GM12875 (cell line): ENCODE results near the gene ZNF236.

Experiments
- H3K4me3 ChIP-seq: one replicate; pipeline ENCODE4 v1.5.1; 2011; ENCODE audit warnings: low read depth, low read length, control low read depth
- TF ChIP-seq, protein P1 (sequence below): IDR thresholded peaks from 2 replicates; pipeline ENCODE4 v1.5.1; 2011; ENCODE audit warnings: low read depth, mild to moderate bottlenecking, control low read depth, inconsistent platforms, low read length, moderate library complexity, borderline replicate concordance; ENCODE audit not compliant: insufficient read depth

Gene ZNF236

DNA sequence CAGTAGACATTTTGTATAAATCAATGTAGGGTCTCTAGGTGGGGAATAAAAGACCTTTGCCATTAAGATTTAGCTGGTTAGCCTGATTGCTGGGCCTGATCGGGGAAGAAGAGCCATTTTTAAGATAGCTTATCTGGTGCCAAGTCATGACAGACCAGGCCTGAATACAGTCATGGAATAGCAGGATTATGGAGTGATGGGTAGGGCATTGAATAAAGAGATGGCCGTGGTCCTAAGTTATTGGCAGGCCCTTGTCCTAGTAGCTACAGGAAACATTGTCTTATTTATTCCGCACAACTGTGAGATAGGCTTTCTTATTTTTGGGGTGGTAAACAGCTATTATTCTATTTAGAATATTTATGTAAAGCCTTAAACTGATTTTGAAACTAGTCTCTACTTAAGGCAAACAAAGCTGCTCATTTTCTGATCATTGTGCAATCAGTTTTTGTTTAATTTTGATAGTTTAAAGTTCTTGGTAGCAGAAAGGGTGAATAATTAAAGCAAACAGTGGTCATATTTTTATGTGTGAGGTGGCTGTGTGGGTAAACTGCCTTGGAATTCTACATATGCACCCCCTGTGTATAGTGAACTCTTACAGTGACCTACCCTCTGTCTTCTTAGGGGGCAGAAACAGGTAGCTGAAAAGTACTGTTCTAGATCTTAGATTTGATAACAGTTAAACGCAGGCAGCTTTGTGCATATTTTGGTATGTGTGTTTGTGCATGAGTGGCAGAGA, 22.6 kb downstream of the ZNF236 start:
- TF ChIP-seq, protein P1, sequence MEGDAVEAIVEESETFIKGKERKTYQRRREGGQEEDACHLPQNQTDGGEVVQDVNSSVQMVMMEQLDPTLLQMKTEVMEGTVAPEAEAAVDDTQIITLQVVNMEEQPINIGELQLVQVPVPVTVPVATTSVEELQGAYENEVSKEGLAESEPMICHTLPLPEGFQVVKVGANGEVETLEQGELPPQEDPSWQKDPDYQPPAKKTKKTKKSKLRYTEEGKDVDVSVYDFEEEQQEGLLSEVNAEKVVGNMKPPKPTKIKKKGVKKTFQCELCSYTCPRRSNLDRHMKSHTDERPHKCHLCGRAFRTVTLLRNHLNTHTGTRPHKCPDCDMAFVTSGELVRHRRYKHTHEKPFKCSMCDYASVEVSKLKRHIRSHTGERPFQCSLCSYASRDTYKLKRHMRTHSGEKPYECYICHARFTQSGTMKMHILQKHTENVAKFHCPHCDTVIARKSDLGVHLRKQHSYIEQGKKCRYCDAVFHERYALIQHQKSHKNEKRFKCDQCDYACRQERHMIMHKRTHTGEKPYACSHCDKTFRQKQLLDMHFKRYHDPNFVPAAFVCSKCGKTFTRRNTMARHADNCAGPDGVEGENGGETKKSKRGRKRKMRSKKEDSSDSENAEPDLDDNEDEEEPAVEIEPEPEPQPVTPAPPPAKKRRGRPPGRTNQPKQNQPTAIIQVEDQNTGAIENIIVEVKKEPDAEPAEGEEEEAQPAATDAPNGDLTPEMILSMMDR, result no peak
- H3K4me3 ChIP-seq, result no peak overlapping the region

DNA sequence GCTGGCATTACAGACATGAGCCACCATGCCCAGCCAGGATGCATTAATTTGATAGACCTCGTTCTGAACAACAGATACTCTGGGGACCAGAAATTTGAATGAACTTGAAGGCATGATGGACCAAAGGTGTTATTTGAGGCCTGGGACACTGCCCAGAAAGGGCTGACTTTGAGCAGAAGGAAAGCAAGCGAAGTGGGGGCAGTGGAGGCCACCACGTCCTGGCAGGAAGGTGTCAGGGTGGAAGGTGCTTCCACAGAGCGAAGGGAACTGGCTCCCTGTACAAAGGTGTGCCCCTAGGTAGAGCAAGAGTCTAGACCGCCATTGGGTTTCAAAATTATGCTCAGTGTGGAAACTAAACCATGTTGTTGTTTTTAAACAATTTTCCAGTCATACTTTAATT, 23.9 kb downstream of the ZNF236 start:
- TF ChIP-seq, protein P1, result no peak
- no peak overlapping the region for H3K4me3 ChIP-seq

DNA sequence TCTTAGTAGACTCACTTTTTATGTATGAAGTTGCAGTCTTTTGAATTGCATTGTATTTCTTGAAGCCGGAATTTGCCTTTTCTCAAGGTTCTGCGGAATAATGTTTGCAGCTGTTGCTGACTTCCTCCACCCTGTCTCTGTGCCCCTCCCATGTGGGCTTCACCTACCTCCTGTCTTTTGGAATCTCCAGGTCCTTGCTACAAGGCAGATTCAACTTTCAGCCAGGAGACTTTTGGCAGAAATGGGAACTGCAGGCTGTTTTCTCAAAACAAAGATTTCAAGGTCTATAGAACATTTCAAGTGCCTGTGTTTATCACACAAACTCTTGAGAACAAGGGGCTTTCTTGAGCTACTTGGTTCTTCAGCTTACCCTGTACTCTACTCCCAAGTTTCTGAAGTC, 25.6 kb downstream of the ZNF236 start:
- TF ChIP-seq, protein P1, result peak; percentile 22; the same call in 1 of the 2 replicates
- H3K4me3 ChIP-seq, result no peak overlapping the region

DNA sequence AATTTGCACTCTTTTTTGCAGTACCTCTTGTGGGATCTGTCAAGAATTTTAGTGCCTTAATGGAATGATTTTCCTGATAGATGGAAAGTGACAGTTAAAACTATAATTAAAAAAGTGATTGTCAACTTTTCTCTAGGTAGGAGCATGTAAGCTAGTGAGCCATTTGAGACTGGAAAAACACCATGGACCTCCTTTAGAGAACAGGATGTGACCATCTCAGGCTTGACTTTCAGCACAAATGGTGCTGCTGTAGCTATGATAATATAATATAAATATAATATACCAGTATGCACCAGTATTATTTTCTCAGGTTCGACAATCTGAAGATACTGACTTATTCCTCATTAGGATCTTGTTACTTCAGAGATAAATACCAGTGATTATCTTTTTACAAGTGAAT, 27.8 kb downstream of the ZNF236 start:
- no peak overlapping the region for H3K4me3 ChIP-seq
- TF ChIP-seq, protein P1, result no peak

DNA sequence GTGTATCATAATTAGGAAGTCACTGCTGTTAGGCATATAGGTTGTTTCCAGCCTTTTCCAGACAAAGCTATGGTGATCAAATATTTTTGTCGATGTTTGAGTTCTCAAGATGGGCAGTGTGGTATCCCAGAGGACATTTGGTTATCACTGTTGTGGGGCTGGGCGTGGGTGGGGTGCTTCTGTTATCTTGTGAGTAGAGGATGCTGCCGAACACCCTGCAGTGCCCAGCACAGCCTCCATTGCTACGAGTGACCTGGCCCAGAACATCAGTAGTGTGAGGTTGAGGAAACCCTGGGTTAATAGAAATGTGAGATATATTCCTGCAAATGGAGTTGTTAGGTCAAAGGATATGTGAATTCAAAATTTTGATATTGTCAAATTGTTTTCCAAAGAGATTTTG, 33.2 kb downstream of the ZNF236 start:
- no peak overlapping the region for H3K4me3 ChIP-seq
- TF ChIP-seq, protein P1, result no peak

DNA sequence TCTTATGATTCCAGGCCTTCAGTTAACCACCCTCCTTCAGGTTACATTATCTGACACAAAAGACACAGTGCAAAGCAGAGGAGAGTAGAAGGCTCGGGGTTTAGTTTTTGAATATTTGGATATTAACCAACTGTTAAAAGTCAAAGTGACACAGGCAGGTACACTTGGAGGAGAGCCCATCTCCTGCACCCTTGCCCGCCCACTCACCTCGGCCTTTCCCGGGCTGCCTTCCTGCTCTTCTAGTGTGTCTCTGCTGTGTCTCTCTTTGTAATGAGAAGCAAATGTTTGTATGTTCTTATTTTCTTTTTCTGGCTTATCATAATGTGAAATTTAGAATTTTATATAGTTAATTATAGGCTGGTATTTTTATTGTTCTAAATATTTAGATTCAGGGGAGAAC, 35.1 kb downstream of the ZNF236 start:
- TF ChIP-seq, protein P1, result no peak
- H3K4me3 ChIP-seq, result no peak overlapping the region
